ENCODE measurements around the gene LRRC72. TPM values are rescaled to one million over a fixed set of nuclear protein-coding genes. Genes with fewer than 3 reads are reported as not detected.

Gene LRRC72
- total RNA-seq, 1 experiment from 2014 or later: not detected

DNA sequence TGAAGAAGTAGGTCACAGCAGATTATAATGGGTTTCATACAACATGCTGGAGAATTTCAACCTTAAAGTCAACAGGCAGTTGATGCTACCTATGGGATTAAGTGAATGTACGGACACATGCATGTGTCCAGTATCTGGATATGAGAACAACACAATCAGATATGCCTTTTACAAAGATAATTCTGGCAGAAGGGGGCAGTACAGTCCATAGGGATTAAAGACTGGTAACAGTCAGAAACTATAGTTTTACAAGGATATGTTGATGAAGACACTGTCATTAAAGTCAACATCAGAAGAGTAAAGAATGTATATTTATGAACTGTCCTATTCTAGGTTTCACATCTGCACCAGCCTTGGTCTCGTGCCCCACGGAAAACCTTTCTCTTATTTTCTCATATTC, 77.4 kb downstream of the LRRC72 start:
- Mint-ChIP-seq H3K27me3 (ENCODE audit: low read depth) (no peaks in the 10 kb centered on the region), H3K27ac (no peak overlapping the region), H3K4me1 (no peaks in the 10 kb centered on the region), H3K36me3 (ENCODE audit: insufficient read depth in 1 of 3, low read depth in 3 of 3) (peaks cover 7 to 21% (median 7%) of the 10 kb centered on the region in 3 experiments; a peak in 4 of 7 replicates), H3K4me3 (no peak overlapping the region), H3K9me3 (no peaks in the 10 kb centered on the region)
- TF ChIP-seq, protein P1, sequence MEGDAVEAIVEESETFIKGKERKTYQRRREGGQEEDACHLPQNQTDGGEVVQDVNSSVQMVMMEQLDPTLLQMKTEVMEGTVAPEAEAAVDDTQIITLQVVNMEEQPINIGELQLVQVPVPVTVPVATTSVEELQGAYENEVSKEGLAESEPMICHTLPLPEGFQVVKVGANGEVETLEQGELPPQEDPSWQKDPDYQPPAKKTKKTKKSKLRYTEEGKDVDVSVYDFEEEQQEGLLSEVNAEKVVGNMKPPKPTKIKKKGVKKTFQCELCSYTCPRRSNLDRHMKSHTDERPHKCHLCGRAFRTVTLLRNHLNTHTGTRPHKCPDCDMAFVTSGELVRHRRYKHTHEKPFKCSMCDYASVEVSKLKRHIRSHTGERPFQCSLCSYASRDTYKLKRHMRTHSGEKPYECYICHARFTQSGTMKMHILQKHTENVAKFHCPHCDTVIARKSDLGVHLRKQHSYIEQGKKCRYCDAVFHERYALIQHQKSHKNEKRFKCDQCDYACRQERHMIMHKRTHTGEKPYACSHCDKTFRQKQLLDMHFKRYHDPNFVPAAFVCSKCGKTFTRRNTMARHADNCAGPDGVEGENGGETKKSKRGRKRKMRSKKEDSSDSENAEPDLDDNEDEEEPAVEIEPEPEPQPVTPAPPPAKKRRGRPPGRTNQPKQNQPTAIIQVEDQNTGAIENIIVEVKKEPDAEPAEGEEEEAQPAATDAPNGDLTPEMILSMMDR (conservative IDR thresholded peaks at IDR 0.05): no peak; the same call in 2 of the 3 replicates
- H4K5ac ChIP-seq (ENCODE audit: insufficient read length, low read depth, low read length): no peak overlapping the region
- no peaks in the 10 kb centered on the region for H3K9me3 ChIP-seq (ENCODE audit: control insufficient read depth, low read depth, low read length)
- no peaks in the 10 kb centered on the region for H3K79me1 ChIP-seq (ENCODE audit: insufficient read depth, low read depth, low read length, poor library complexity, severe bottlenecking)
- H2BK20ac ChIP-seq (ENCODE audit: low read depth, low read length, poor library complexity, severe bottlenecking): no peak overlapping the region
- H2BK5ac ChIP-seq (ENCODE audit: insufficient read length, low read length): no peak overlapping the region
- no peak overlapping the region for H3K9ac ChIP-seq (ENCODE audit: extremely low read depth, insufficient read length, low read length)
- no peak overlapping the region for H2BK15ac ChIP-seq (ENCODE audit: low read depth, low read length)
- no CpG with 5 or more reads among the region's 3 CpGs for WGBS (ENCODE audit: extremely low coverage, insufficient read length, low lambda C conversion rate)
- H4K20me1 ChIP-seq (ENCODE audit: control insufficient read depth, insufficient read depth, insufficient read length): no peaks in the 10 kb centered on the region
- no peak overlapping the region for H3T11ph ChIP-seq (ENCODE audit: low read length)
- H3K27ac ChIP-seq (ENCODE audit: insufficient read length, low read depth, low read length): no peak overlapping the region
- no peak overlapping the region for H3K18ac ChIP-seq (ENCODE audit: insufficient read length, low read depth, low read length)
- H4K8ac ChIP-seq (replicated peaks; ENCODE audit: insufficient read length, low read depth, low read length): no peak overlapping the region
- no peaks in the 10 kb centered on the region for H3K4me1 ChIP-seq (ENCODE audit: insufficient read depth, low read length)
- no peaks in the 10 kb centered on the region for H3K23me2 ChIP-seq (ENCODE audit: insufficient read length, low read depth, low read length, poor library complexity, severe bottlenecking)
- no peak overlapping the region for H3K23ac ChIP-seq (ENCODE audit: insufficient read length, low read depth, low read length)
- no peak overlapping the region for H4K91ac ChIP-seq (ENCODE audit: insufficient read length, low read depth, low read length)
- H3K79me2 ChIP-seq (ENCODE audit: insufficient read depth, low read length): no peaks in the 10 kb centered on the region
- H2AK5ac ChIP-seq (ENCODE audit: insufficient read length, low read length): no peak overlapping the region
- no peak overlapping the region for H2BK120ac ChIP-seq (ENCODE audit: low read depth, low read length, poor library complexity, severe bottlenecking)
- no peak overlapping the region for H3K14ac ChIP-seq (ENCODE audit: insufficient read depth, low read length)
- no peak overlapping the region for H3K56ac ChIP-seq (ENCODE audit: insufficient read length, low read depth, low read length)
- no peak overlapping the region for H2BK12ac ChIP-seq (ENCODE audit: insufficient read length, low read depth, low read length)
- H3K27me3 ChIP-seq (ENCODE audit: insufficient read depth, low read length): no peaks in the 10 kb centered on the region
- DNase-seq: no peak
- H3K4ac ChIP-seq (ENCODE audit: low read depth, low read length): no peak overlapping the region
- no peak overlapping the region for H2AFZ ChIP-seq (ENCODE audit: low read length)
- H3K4me2 ChIP-seq (ENCODE audit: insufficient read depth, insufficient read length, low read length): no peak overlapping the region
